ENCODE results near the gene PRDM16.

The PRDM16 gene

GRCh38 chr1:3278416-3279181, 209.6 kb downstream of the PRDM16 start:
- TF ChIP-seq CREB5 (CRISPR knock-in tag; IDR thresholded peaks at IDR 0.05; ENCODE audit: low read depth) (no peak), CSDC2 (CRISPR knock-in tag; IDR thresholded peaks at IDR 0.05) (no peak), PATZ1 (CRISPR knock-in tag; IDR thresholded peaks at IDR 0.05; ENCODE audit: borderline replicate concordance) (no peak), ZNF70 (CRISPR knock-in tag; IDR thresholded peaks at IDR 0.05) (no peak)
- ATAC-seq = no peak

- no peak for ATAC-seq
- TF ChIP-seq ZC3H10 (CRISPR knock-in tag; IDR thresholded peaks at IDR 0.05) = no peak
- TF ChIP-seq TSHZ2 (CRISPR knock-in tag; IDR thresholded peaks at IDR 0.05) = no peak
- no peak for TF ChIP-seq POU6F1 (CRISPR knock-in tag; IDR thresholded peaks at IDR 0.05; ENCODE audit: borderline replicate concordance, low read depth)
- no peak for TF ChIP-seq GLIS3 (CRISPR knock-in tag; IDR thresholded peaks at IDR 0.05)
Measured at GRCh38 chr1:3279182-3279470, 210.1 kb downstream of the PRDM16 start.

GRCh38 chr1:3281735-3282134, 212.7 kb downstream of the PRDM16 start:
- ATAC-seq = no peak
- TF ChIP-seq CSDC2 (CRISPR knock-in tag; IDR thresholded peaks at IDR 0.05) (no peak), ZNF70 (CRISPR knock-in tag; IDR thresholded peaks at IDR 0.05) (no peak), ZNF8 (CRISPR knock-in tag; IDR thresholded peaks at IDR 0.05) (no peak), ARNTL (CRISPR knock-in tag; IDR thresholded peaks at IDR 0.05; ENCODE audit: borderline replicate concordance, low read depth) (no peak), BACH2 (CRISPR knock-in tag; IDR thresholded peaks at IDR 0.05; ENCODE audit: borderline replicate concordance) (no peak), CSRNP3 (CRISPR knock-in tag; IDR thresholded peaks at IDR 0.05) (no peak), TOX (CRISPR knock-in tag; IDR thresholded peaks at IDR 0.05; ENCODE audit: borderline replicate concordance) (no peak)

- TF ChIP-seq POU6F1 (CRISPR knock-in tag; IDR thresholded peaks at IDR 0.05; ENCODE audit: borderline replicate concordance, low read depth) (no peak), PATZ1 (CRISPR knock-in tag; IDR thresholded peaks at IDR 0.05; ENCODE audit: borderline replicate concordance) (no peak), TOX (CRISPR knock-in tag; IDR thresholded peaks at IDR 0.05; ENCODE audit: borderline replicate concordance) (no peak), GLIS3 (CRISPR knock-in tag; IDR thresholded peaks at IDR 0.05) (no peak), ZNF70 (CRISPR knock-in tag; IDR thresholded peaks at IDR 0.05) (no peak), ARNTL (CRISPR knock-in tag; IDR thresholded peaks at IDR 0.05; ENCODE audit: borderline replicate concordance, low read depth) (no peak), ZNF565 (CRISPR knock-in tag; conservative IDR thresholded peaks at IDR 0.05; ENCODE audit: low read depth) (no peak), TCF4 (CRISPR knock-in tag; IDR thresholded peaks at IDR 0.05; ENCODE audit: borderline replicate concordance) (no peak), OSR1 (CRISPR knock-in tag; IDR thresholded peaks at IDR 0.05) (no peak)
Measured at GRCh38 chr1:3282186-3282585, 213.2 kb downstream of the PRDM16 start.

More at GRCh38 chr1:3282186-3282585, 213.2 kb downstream of the PRDM16 start:
- ATAC-seq = no peak
